NT2/D1 (cell line): ENCODE results near the gene CAPN12.

Experiments
- SUZ12 ChIP-seq: IDR thresholded peaks from 2 replicates; pipeline ENCODE4 v1.6.1; 2011; ENCODE audit not compliant: insufficient read length, insufficient read depth; ENCODE audit errors: extremely low read depth
- ZNF274 ChIP-seq: IDR thresholded peaks from 2 replicates; pipeline ENCODE4 v1.6.1; 2011; ENCODE audit warnings: mild to moderate bottlenecking, low read depth, low read length

- no peak for TF ChIP-seq SUZ12
- TF ChIP-seq ZNF274: no peak
Measured at GRCh38 chr19:38690146-38690545, 54.1 kb downstream of the CAPN12 start.
